MV-4-11 (cell line): Measurements from ENCODE around the gene TRMT2A.

ENCODE experiments used
- DNase-seq: peaks from one replicate; lab custom pipeline; 2025; lab: John Stamatoyannopoulos, UW

The TRMT2A gene

GRCh38 chr22:20135265-20135664, 18.2 kb upstream of the TRMT2A start:
- DNase-seq = no peak

GRCh38 chr22:20133930-20134549, 17.0 kb upstream of the TRMT2A start:
- DNase-seq = no peak

- DNase-seq = no peak
These were observed 15.7 kb upstream of the TRMT2A start for GRCh38 chr22:20132686-20133246.

- no peak for DNase-seq
These were observed 15.0 kb upstream of the TRMT2A start for GRCh38 chr22:20131859-20132685.

- DNase-seq = no peak
These were observed 14.5 kb upstream of the TRMT2A start, which contains the start of gene ZDHHC8 for GRCh38 chr22:20131597-20131858. TSS of gene ZDHHC8 (plus strand) at chr22:20131804. CDS start at chr22:20131948, 144 bp downstream.

GRCh38 chr22:20130731-20131596, 13.9 kb upstream of the TRMT2A start:
- peak; percentile 30 for DNase-seq

GRCh38 chr22:20130319-20130718, 13.3 kb upstream of the TRMT2A start:
- DNase-seq = no peak

- DNase-seq = no peak
These were observed 12.7 kb upstream of the TRMT2A start for GRCh38 chr22:20129747-20130014.

- DNase-seq = peak; percentile 52
These were observed 12.1 kb upstream of the TRMT2A start for GRCh38 chr22:20128902-20129746.

GRCh38 chr22:20128619-20128901, 11.5 kb upstream of the TRMT2A start:
- no peak for DNase-seq

GRCh38 chr22:20127869-20128618, 11.0 kb upstream of the TRMT2A start:
- no peak for DNase-seq

- no peak for DNase-seq
These were observed 10.4 kb upstream of the TRMT2A start for GRCh38 chr22:20127318-20127868.

- no peak for DNase-seq
These were observed 9.4 kb upstream of the TRMT2A start for GRCh38 chr22:20126284-20127029.

GRCh38 chr22:20125201-20126174, 8.5 kb upstream of the TRMT2A start:
- no peak for DNase-seq

- no peak for DNase-seq
These were observed 7.2 kb upstream of the TRMT2A start for GRCh38 chr22:20124083-20124787.

GRCh38 chr22:20123366-20124082, 6.5 kb upstream of the TRMT2A start:
- DNase-seq = no peak

- DNase-seq = no peak
These were observed 4.9 kb upstream of the TRMT2A start for GRCh38 chr22:20121856-20122415.
